Measurements from ENCODE around the gene UBE2M. TPM values are rescaled to one million over a fixed set of nuclear protein-coding genes. Genes with fewer than 3 reads are reported as not detected.

Gene UBE2M
- polyA plus RNA-seq, 1 donor from 2014 or later, result 138 TPM

- peaks cover 3% of the 10 kb centered on the region for H3K36me3 ChIP-seq (ENCODE audit: insufficient read depth, low read length)
Observed at GRCh38 chr19:58554494-58555368, 3.7 kb downstream of the UBE2M start, which contains the start of gene CHMP2A. Gene CHMP2A (minus strand): TSS chr19:58555105. CDS start chr19:58554212, 893 bp downstream.

More at GRCh38 chr19:58554494-58555368, 3.7 kb downstream of the UBE2M start, which contains the start of gene CHMP2A:
- Histone ChIP-seq H2AFZ (ENCODE audit: low read depth, low read length) (peak within 1 kb of the TSS; percentile 66), H3K9ac (ENCODE audit: low read length) (peak within 1 kb of the TSS; percentile 87), H3K9me3 (ENCODE audit: low read length) (no peaks in the 10 kb centered on the region), H3K4me3 (ENCODE audit: low read length) (peak within 1 kb of the TSS; percentile 89), H4K20me1 (ENCODE audit: insufficient read depth) (peaks cover 6% of the 10 kb centered on the region), H3K4me2 (ENCODE audit: low read length) (peak within 1 kb of the TSS; percentile 86), H3K27ac (ENCODE audit: low read length) (peak within 1 kb of the TSS; percentile 91), H3F3A (ENCODE audit: insufficient read depth, low read length, poor library complexity, severe bottlenecking) (peaks cover 11% of the 10 kb centered on the region), H3K9me2 (ENCODE audit: insufficient read depth, low read length) (no peaks in the 10 kb centered on the region), H3K79me2 (replicated peaks; ENCODE audit: insufficient read depth, low read length) (peaks cover 19% of the 10 kb centered on the region), H3K27me3 (ENCODE audit: insufficient read depth, low read depth, low read length) (no peaks in the 10 kb centered on the region)
- TF ChIP-seq EP300 (conservative IDR thresholded peaks at IDR 0.05; ENCODE audit: poor library complexity, severe bottlenecking) (peak; percentile 51), SMC3 (conservative IDR thresholded peaks at IDR 0.05; ENCODE audit: poor library complexity) (no peak), EZH2 (IDR thresholded peaks at IDR 0.05; ENCODE audit: borderline replicate concordance, insufficient read depth, low read length, poor library complexity, severe bottlenecking) (no peak), POLR2AphosphoS5 (IDR thresholded peaks at IDR 0.05) (peak; percentile 89), REST (IDR thresholded peaks at IDR 0.05; ENCODE audit: borderline replicate concordance) (no peak), CTCF (IDR thresholded peaks at IDR 0.05; ENCODE audit: poor library complexity, severe bottlenecking) (no peak), RAD21 (conservative IDR thresholded peaks at IDR 0.05) (peak; percentile 13), TAF1 (IDR thresholded peaks at IDR 0.05; ENCODE audit: low read depth) (peak; percentile 16), MXI1 (conservative IDR thresholded peaks at IDR 0.05; ENCODE audit: poor library complexity, severe bottlenecking) (peak; percentile 74)

All from neural cell (in vitro differentiated cells).